NCI-H748 (cell line): ENCODE results near the gene MPHOSPH9.

ENCODE experiments used
- DNase-seq: peaks from one replicate; lab custom pipeline; 2025; ENCODE audit not compliant: unreplicated experiment; lab: John Stamatoyannopoulos, UW

Gene MPHOSPH9

DNA sequence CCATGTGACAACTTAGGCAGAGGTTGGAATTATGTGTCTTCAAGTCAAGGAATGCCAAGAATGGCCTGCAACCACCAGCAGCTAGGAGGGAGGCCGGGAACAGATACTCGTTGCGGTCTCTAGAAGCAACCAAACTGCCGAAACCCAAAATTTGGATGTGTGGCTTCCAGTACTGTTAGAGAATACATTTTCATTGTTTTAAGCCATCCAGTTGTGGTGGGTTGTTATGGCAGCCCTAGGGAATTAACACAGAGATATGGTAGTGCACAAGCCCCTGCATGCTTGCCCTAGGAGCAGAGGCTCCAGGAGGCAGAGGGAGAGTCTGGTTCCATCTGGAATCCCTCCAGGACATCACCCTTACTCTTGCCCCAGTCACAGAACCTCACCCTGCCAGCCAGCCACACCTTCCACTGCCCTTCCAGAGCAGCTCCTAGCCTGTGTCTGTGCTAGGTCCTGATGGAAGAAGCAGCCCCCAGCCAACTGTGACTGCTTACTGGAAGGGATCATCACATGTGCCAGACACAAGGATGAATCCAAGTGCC is 101.6 kb downstream of the MPHOSPH9 start:
- DNase-seq, result no peak

DNA sequence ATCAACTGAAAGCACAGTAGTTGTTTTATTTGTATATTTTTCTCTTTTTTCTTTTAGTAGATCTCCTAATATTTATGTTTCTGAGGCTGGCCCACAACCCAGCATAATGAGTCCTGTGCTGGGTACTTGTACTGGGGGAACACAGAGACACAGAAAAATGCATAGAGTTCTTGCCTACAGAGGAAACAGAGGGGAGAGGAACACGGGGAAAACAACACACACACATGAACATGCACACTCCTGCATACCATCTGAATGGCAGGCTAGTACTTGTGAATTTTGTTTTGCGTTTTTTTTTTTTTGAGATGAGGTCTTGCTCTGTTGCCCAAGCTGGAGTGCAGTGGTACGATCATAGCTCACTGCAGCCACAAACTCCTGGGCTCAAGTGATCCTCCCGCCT is 103.3 kb downstream of the MPHOSPH9 start:
- DNase-seq, result no peak

DNA sequence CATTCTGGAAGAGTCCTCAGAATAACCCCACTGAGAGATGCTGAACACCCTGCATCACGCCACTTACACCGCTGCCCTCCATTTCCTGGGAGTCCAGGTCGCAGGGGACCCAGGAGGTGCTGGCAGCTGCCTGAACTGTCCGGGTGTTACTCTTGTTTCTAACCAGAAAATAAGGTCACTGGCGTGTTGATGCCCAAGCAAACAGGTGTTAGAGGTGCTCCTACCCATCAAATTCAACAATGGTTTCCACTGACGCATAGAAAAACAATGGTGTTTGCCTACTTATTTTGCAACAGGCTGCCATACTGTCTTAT is 105.8 kb downstream of the MPHOSPH9 start:
- peak; percentile 26 for DNase-seq

DNA sequence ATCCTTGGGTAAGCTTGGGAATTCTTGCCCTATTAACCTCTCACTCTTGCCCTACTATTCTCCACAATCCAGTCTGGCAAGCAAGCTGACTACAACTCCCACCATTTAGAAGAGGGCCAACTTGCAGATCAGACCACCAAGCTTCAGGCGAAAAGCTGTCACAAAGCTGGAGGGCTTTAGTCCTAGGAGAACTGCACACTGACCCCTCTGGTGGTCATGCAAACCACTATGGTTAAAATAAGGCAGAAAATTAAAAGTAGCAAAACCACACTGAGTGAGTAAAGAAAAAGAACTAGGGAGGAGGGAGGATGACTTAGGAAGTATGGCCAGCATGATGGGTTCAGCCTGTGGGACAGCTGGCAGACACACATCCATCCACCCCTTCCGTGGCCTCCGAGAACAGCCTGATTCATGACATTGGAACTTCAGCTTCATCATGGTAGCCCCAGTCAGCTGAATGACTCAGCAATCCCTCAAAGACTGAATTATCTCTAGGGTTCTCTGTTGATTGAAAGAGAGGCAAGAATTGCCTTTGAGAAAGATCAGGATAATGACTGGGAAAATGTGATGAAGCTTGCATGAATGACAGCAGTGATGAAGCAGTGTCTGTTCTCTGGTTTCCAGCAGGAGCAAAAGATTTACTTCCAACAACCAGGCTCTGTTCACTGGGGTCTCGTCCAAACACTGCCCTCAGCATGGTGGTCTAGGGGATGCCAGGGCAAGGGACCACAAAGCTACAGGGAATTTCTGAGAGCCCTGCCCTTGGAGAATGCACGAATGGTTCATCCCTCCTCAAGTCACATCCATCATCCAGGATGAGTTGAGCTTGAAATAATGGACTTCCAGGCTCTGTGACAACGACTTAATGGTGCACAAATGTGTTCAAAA is 106.4 kb downstream of the MPHOSPH9 start:
- no peak for DNase-seq

DNA sequence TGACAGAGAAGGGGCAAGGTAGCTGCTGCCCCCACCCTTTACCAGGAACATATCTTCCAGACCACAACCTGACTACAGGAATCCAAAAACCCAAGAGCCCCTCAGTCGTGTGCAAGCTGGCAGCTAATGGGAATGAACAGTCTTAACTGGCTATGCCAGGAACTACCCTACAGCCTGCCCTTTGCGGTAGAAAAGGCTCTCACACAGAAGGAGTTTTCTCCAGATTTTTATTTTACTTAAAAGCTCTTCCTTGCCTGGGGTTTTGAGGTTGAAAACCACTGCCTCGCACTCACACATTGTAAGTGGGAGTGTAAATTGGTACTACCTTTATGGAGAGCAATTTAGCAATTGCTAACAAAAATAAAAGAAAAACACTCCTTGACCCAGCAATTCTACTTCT is 110.3 kb downstream of the MPHOSPH9 start:
- DNase-seq, result no peak

DNA sequence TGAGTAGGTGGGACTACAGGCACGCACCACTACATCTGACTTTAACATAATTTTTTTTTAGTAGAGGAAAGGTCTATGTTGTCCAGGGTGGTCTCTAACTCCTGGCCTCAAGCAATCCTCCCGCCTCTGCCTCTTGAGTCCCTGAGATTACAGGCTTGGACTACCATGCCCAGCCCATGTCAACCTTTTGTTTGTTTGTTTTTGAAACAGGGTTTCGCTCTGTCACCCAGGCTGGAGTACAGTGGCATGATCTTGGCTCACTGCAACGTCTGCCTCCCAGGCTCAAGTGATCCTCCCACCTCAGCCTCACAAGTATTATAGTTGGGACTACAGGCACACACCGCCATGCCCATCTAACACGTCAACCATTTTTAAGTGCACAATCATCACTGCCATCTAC is 111.3 kb downstream of the MPHOSPH9 start:
- peak; percentile 12 for DNase-seq

DNA sequence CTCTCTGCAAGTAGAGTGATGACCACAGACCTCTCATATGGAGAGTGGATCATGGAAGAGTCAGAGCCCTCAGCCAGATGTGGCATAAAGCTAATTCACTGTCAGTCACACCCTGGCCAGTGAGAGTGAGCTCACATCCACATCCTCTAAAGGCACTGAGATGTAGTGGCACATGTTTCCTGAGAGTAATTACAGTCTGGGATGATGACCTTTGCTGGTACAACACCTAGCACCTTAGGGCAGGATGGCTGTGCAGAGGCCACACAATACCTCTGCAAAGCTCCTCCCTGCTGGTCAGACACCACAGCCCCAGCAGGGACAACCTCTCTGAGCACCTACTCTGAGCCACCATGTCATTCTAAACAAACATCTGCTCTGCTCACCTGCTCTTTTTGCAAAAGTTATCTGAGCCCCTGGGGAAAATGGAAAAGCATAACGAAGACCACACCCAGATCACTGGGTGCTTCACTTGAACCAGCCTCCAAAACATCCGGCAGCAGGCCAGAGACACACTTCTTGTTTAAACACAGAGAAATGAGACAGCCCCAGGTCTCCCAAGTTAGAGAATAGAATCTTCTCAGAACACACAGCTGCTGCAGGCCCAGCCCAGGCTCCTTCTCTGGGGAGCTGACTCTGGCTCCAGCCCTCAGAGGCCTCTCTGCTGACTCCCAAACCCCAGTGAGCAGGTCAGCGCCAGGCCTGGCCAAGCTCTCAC is 112.3 kb downstream of the MPHOSPH9 start:
- peak; percentile 93 for DNase-seq

DNA sequence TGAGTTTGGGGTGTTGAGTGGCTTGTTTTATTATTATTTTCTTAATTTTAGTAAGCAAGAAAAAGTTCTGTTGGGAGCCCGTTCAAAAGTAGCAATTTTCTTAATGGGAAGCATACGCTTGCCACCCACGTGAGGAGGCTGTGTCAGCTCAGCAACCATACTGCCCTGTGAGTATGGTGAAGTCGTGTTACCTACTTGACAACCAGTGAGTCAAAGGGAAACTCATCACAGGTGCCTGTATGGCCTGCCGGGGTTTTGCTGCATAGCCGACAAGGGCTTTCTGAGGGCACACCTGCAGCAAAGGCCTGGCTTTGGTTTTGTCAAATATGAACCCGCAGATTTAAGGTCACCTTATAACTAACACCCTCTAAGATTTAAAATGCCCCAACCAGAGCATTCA is 113.1 kb downstream of the MPHOSPH9 start:
- DNase-seq, result no peak

DNA sequence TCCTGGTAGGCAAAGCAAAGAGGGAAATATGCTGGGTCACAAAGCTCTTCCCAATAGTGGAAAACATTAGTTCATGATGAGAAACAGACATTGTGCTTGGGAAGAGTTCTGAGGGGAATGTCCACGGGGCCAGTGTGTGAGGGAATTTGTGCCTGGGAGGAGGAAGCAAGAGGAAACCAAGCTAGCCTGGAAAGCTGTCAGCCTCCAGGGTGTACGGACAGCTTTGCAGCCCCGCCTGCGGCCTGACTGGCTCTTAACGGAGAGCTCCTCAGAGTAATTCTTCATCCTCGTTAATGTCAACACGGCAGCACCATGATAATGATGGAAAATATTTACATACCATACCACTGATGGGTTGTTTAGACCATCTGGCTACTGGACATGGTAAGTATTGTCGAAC is 114.4 kb downstream of the MPHOSPH9 start:
- DNase-seq, result peak; percentile 95

DNA sequence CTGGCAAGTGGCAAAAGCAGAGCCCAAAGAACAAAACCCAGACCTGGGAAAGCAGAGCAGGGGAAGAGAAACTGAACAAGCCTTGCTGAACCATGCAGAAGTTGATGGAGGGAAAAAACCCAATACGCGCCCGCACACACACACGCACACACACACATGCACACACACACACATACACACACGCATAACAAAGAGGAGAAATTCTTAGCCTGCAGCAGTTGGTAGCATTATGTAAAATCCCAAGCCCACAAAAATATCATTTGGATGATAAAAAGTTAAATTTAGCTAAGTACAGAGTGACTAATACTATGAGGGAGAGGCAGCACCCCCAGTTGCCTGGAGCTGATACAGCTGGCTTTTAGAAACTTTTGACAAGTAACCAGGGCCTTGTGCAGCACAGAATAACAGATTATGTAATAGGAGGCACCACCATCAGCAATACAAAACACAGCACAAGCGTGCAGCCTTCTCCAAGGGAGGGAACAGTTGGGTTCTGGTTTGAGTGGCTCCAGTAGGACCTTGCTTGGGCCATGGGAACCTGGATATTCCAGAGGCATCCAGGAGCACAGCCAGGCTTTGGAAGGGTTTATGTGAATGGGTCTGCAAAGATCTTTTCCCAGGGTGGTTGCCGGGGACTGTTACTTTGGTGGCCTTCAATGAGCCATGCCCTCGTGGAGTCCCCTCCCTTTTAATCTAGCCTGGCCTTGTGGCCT is 117.4 kb downstream of the MPHOSPH9 start:
- no peak for DNase-seq

DNA sequence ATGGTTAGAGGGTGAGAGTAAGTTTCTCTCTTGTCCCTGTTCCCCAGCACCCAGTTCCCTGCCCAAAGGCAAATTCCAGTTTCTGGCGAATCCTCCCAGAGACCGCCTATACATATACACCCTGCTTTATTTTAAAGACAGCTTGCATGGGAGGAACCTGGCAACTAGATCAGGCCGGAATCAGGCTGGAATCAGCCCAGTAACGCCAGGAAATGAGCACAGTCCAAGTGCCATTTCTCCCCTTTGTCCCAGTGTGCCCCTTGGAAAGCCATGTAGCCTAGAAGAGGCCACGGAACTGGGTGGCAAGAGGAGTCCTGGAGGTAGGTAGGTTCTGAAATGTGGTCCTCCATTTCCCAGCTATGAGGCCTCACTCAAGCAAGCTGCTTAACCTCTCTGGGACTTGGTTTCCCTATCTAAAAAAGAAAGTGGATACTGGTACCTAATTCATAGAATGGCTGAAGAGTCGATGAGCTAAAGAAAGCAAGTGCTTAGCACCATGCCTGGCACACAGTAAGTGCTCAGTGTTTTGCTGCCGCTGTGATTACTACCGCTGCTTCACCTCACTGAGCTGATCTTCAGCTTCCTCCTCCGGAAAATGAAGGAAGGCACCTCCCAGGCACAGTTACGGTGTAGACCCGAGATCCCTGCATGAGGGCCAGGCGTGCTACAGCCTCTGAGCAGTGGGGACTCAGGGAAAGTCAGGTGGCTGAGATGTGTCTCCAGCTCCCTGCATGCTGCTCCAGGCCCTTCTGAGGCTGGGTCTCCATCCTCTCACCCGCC is 118.4 kb downstream of the MPHOSPH9 start:
- no peak for DNase-seq

DNA sequence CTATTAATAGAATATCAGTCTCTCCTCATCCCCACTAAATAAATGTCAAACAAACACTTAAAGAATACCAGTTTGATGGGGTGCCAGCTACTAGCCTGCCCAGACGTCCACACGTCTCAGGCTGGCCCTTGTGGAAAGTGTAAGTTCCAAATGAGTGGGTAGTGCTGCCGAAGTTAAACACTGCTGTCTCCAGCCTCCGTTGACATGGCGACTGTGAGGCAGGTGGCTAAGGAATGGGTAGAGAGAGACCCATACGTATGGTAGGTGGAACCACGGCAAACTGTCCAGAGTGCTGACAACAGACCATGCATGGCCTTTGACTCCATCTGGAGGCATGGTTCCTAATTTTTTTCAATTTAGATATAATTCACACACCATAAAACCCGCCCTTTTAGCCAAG is 119.9 kb downstream of the MPHOSPH9 start:
- peak; percentile 74 for DNase-seq

DNA sequence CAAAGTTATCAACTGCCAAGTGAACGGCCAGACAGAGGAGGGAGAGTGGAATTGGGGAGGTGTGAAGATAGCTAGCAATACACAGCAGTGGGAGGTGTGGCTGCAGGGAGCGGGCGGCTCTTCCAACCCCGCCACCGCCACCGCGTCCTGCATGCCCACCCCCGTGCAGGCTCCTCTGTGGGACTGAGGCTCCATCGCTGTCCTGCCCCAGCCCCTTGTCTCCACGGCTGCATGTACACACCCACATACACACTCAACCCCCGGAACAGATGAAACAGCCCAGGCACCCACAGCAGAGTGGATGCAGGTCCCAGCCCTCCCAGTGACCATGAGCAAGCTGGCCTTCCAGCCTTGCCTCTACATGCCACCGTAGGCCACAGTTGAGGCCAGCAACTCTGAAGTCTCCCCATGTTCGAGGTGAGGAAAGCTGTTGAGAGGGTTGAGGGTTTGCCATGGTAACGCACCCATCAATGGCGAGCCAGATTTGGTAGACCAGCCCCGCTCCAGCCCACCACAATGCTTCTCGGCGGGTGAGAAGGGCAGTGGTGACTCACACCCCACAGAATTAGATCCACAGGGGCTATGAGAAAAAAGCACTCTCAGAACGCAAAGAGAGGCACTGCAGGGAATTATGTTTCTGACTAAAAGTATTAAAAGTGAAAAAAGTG is 121.3 kb downstream of the MPHOSPH9 start:
- no peak for DNase-seq

DNA sequence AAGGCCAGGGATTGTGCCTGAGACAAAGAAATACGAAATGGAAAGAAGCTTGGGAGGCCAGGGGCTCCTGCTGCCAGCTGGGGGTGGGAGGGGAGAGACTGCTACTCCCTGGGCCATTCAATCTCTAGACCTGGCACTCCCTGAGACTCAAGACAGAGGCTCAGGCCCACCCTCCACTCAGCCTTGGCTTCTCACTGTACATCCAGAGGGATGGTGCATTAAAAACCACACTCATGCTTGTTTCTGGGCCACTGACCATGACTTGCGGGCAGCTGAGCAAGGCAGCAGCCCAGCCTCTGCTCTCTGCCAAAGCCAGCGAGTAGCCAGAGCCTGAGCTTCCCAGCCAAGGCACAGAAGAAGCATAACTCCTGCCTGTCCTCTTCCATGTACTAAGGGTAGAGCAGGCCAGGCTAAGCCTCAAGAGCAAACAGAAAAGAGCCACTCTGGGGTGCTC is 123.6 kb downstream of the MPHOSPH9 start:
- DNase-seq, result no peak

DNA sequence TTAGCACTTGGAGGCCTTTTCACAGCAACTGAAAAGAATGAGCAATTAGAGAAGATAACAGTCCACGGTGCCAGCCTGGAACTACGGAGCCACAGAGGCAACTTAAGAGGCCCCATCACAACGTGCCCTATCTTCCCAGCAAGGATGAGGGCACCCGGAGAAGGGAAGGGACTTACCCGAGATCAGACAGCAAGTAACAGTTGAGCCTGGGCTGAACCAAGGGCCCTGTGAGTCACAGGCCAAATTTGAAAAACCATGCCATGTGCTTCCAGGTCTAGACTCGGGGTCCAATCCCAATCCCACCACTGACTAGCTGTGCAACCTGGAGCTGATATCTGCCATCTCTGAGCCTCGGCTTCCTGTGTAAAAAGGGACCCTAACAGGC is 124.3 kb downstream of the MPHOSPH9 start:
- no peak for DNase-seq

DNA sequence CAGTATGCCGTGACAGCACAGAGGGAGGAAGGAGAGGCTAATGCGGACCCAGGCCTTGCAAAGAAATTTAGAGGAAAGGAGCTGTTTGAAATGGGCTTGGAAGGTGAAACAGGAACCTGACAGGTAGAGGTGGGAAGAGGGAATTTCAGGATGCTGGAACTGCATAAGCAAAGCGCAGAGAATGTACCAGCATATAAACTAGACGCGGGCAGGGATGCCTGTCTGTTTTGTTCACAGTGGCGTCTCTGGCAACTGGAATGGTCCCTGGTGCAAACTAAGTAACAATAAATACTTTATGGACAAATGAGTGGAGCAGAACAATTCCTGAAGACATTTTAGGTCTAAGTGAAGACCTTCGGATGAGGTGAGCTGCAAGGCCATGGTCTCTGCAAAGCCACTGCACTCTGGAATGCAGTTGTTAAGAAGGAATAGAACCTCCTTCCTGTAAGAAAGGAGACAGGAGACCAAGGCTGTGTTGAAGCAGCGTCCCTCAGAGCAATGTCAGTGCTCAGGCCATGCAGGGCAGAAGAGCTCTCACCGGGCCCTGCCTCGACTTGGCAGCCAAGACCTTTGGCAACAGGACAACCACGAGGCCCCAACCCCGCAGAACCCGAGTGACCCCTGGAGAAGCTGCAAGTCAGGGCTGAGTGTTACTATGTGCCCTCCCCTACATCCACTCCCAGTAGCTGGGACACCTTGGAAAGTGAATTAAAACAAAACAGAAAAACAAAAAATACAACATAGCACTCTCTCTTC is 124.8 kb downstream of the MPHOSPH9 start:
- DNase-seq, result no peak

DNA sequence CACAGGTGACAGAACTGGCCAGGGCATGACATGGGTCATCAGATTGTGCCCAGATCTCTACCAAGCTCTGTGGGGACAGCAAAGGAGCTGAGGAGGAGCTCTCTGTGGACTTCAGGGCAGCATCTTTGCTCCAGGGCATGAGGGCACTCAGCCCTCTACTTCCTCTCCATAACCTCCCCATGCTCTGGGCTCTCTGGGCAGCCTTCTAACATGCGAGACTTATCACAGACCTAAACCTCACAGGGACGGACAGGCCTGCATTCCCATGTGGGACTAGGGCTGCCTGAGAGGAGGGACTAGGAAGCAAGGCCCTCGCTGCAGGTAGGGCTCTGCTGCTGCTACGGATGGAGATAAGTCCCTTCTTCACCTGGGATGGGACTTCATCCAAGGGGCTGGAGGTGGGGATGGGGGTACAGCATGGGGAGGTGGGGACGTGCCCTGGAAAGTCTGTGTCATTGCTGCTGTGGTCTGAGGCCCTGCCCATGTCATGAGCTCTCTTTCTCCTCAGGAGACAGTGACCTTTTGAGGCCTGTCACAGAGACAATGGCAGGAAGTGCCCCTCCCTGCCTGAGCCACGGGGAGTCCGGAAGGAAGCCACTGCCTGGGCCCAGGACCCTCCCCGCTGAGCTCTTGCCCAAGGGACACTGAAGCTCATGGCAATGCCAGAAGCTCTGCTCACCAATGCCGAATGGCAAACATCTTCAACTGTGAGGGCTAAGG is 126.1 kb downstream of the MPHOSPH9 start:
- no peak for DNase-seq

DNA sequence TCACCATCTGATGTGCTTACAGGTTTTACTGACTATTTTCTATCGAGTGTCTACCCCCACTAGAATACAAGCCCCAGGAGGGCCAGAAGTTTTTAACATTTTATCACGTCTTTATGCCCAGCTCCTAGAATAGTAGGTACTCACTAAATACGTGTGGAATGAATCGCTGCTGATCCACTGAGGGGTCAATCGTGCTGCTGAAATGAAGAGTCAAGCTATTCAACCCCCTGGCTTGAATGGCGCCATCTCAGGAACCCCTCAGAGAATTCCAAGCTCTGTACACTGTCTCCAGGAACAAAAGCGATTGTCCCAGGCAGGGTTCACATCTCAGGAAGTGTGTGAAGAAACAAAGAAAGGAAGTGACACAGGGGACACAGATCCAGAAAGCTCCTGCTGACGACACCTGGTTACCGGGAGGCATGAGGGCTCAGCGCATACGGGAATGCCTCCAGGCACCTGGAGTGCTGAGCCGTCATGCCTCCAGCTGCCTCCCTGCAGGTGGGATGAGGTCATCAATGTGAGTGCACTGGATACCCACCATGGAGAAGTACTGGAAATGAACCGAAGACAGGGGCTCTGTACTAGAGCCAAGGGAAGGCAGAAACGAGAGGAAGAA is 127.6 kb downstream of the MPHOSPH9 start:
- peak; percentile 47 for DNase-seq
